Mammary epithelial cell (primary cell): Measurements from ENCODE around the gene IRS4.

Source experiments
- CTCF ChIP-seq, 2 donors: IDR thresholded peaks in 1 of 2; conservative IDR thresholded peaks in 1 of 2; 2 replicates each; pipeline ENCODE4 v1.5.1; 2011 to 2012; ENCODE audit warnings: inconsistent platforms in 2 of 2, low read length in 2 of 2, mild to moderate bottlenecking in 2 of 2, control low read depth in 1 of 2, low read depth in 1 of 2; ENCODE audit not compliant: insufficient read depth in 1 of 2; ENCODE audit errors: extremely low read depth in 1 of 2
- EZH2 ChIP-seq: IDR thresholded peaks from 2 replicates; pipeline ENCODE4 v1.6.1; 2012; ENCODE audit warnings: low read length, inconsistent platforms, borderline replicate concordance

GRCh38 chrX:108726748-108727147, 9.6 kb downstream of the IRS4 start:
- no peak for TF ChIP-seq EZH2
- TF ChIP-seq CTCF (conservative IDR thresholded peaks at IDR 0.05 in 1 of 2, IDR thresholded peaks at IDR 0.05 in 1 of 2; ENCODE audit: extremely low read depth in 1 of 2, insufficient read depth in 1 of 2, low read depth in 1 of 2, low read length in 2 of 2): no peak
